PC-9 (cell line): ENCODE data around the gene SPEN.

Experiments used
- EZH2 ChIP-seq: fragments of 200-600 bp; sonication (generic); IDR thresholded peaks from 2 replicates; pipeline ENCODE4 v1.8.0; 2017; ENCODE audit warnings: antibody characterized with exemption, low read depth
- TF ChIP-seq, protein P1 (sequence below): fragments of 200-600 bp; sonication (generic); conservative IDR thresholded peaks from 2 replicates; pipeline ENCODE4 v1.6.1; 2017; ENCODE audit warnings: mixed run types, antibody characterized with exemption, mild to moderate bottlenecking, moderate library complexity

DNA sequence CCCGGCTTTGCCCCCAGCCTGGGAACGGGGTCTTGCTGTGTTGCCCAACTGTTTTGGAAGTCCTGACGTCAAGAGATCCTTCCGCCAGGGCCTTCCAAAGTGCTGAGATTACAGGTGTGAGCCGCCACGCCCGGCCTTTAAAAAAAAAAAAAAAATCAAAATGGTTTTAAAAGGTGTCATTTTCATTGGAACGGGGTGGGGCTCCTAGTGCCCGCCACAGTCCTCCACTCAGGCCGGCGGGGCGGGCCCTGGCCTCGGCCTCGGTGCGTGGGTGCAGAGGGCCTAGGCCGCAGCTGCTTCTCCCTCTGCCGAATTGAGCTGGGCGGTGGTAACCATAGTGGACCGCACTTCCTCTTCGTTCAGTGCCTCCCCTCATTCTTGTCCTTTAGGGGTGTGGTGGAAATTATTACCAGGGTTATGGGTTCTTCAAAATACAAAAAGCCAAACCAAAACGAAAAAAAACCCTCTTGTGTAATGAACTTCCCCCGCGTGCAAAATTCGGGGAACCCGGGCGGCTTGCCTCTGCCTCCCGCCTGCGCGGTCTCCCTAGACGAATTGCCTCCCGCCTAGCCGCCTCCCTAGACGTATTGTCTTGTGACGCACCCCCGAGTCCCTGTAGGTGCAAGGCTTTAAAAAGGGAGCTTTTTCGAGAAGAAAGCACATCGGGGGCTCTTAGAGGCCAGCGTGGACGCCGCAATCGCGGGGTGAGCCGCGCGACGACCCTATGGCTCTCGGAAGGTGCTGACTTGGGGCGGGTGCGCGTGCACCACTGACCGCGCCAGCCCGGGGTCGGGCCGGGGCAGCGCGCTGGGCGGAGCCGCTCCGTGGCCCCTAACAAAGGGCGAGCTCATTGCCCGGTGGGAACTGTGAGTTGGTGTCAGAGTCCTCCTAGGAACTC is 10.5 kb upstream of the SPEN start:
- TF ChIP-seq, protein P1, sequence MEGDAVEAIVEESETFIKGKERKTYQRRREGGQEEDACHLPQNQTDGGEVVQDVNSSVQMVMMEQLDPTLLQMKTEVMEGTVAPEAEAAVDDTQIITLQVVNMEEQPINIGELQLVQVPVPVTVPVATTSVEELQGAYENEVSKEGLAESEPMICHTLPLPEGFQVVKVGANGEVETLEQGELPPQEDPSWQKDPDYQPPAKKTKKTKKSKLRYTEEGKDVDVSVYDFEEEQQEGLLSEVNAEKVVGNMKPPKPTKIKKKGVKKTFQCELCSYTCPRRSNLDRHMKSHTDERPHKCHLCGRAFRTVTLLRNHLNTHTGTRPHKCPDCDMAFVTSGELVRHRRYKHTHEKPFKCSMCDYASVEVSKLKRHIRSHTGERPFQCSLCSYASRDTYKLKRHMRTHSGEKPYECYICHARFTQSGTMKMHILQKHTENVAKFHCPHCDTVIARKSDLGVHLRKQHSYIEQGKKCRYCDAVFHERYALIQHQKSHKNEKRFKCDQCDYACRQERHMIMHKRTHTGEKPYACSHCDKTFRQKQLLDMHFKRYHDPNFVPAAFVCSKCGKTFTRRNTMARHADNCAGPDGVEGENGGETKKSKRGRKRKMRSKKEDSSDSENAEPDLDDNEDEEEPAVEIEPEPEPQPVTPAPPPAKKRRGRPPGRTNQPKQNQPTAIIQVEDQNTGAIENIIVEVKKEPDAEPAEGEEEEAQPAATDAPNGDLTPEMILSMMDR = no peak
- TF ChIP-seq EZH2 = no peak
